Spleen (tissue), 7 donors: ENCODE data around the gene NUB1.

ENCODE experiments used
- CTCF ChIP-seq, 11 experiments: fragments of 200-600 bp in 7 of 11; fragments of 450-650 bp in 4 of 11; sonication (generic) in 4 of 11; IDR thresholded peaks in 8 of 11; conservative IDR thresholded peaks in 3 of 11; 1 replicate in 7 of 11; 2 replicates in 4 of 11; pipeline versions ENCODE4 v1.4.0 to v1.8.0; 2016 to 2021; ENCODE audit warnings: antibody characterized with exemption in 11 of 11, inconsistent platforms in 4 of 11, mild to moderate bottlenecking in 1 of 11
- POLR2A ChIP-seq, 3 donors: fragments of 450-650 bp; IDR thresholded peaks; one replicate each; pipeline ENCODE4 v1.5.1; 2017; ENCODE audit warnings: antibody characterized with exemption in 3 of 3, mild to moderate bottlenecking in 1 of 3
- donor health status: DM: no; HTN: no; CAD: no; lungs with moderate emphysema.
- donor health status: DM: no; HTN: no; CAD: no.
- donor health status: DM: no; HTN: no; CAD: no.

DNA sequence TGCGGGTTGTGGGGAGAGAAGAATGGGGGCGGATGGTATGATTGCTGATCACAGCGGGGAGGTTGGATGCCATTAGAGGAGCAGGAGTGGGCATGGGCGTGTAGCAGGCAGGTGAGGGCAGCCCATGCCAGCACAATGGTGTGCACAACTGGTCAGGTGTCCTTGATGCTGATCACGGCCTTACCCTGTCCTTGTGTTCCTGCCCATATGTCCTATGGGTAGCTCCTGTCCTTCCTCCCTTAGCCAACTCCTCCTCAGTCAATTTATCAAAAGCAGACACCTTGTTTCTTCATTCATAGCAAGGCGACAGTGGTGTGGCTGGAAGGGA is 37.5 kb downstream of the NUB1 start:
- TF ChIP-seq CTCF (IDR thresholded peaks at IDR 0.05 in 8 of 11, conservative IDR thresholded peaks at IDR 0.05 in 3 of 11) (no peak), POLR2A (IDR thresholded peaks at IDR 0.05) (no peak)
